Heart right ventricle (tissue), 16 donors: ENCODE results near the gene CCDC28B. TPM values are rescaled to one million over a fixed set of nuclear protein-coding genes. Genes with fewer than 3 reads are reported as not detected.

Experiments used
- ATAC-seq, 8 donors: fragments of 200-7000 bp; cut with Tn5 transposase; one replicate each; pipeline ENCODE4 v1.9.1; 2020; ENCODE audit warnings: mild to moderate bottlenecking in 8 of 8, moderate library complexity in 8 of 8, moderate number of reproducible peaks in 1 of 8
- DNase-seq, 2 donors: peaks; one replicate each; pipeline ENCODE4 v3.0.0-alpha.2; 2020
- H3K27ac ChIP-seq, 10 donors: fragments of 200-600 bp; sonication (generic) in 2 of 10; one replicate each; pipeline versions ENCODE4 v1.5.0 to v1.8.0; 2020 to 2022; ENCODE audit warnings: mild to moderate bottlenecking in 3 of 10
- H3K27me3 ChIP-seq, 7 donors: fragments of 200-600 bp; one replicate each; pipeline ENCODE4 v1.8.0; 2021 to 2022; ENCODE audit warnings: mild to moderate bottlenecking in 2 of 7
- H3K36me3 ChIP-seq, 9 donors: fragments of 200-600 bp; sonication (generic) in 1 of 9; one replicate each; pipeline versions ENCODE4 v1.5.0 to v1.8.0; 2020 to 2022; ENCODE audit warnings: mild to moderate bottlenecking in 2 of 9
- H3K4me1 ChIP-seq, 9 donors: fragments of 200-600 bp; sonication (generic) in 1 of 9; one replicate each; pipeline versions ENCODE4 v1.5.0 to v1.8.0; 2020 to 2022; ENCODE audit warnings: mild to moderate bottlenecking in 4 of 9
- H3K4me3 ChIP-seq, 10 donors: fragments of 200-600 bp; sonication (generic) in 2 of 10; one replicate each; pipeline versions ENCODE4 v1.5.0 to v1.8.0; 2020 to 2022; ENCODE audit warnings: mild to moderate bottlenecking in 7 of 10, moderate library complexity in 2 of 10
- H3K9me3 ChIP-seq, 11 donors: fragments of 200-600 bp in 10 of 11; sonication (generic) in 2 of 11; one replicate each; pipeline versions ENCODE4 v1.5.0 to v1.8.0; 2013 to 2022; ENCODE audit warnings: mild to moderate bottlenecking in 2 of 11, control low read depth in 1 of 11, moderate library complexity in 1 of 11
- CTCF ChIP-seq, 9 donors: fragments of 200-600 bp; sonication (generic) in 2 of 9; IDR thresholded peaks; one replicate each; pipeline versions ENCODE4 v1.5.0 to v1.8.0; 2021 to 2022; ENCODE audit warnings: antibody characterized with exemption in 9 of 9, mild to moderate bottlenecking in 5 of 9, moderate library complexity in 1 of 9
- WGBS, 2 donors: extraction: QIAGEN DNeasy Blood & Tissue Kit; methylation state at CpG; one replicate each; pipeline ENCODE4 v1.1.7; 2013; ENCODE audit warnings: inconsistent platforms in 1 of 2; 5-methylcytosine and 5-hydroxymethylcytosine counted together
- intact Hi-C, 10 donors: fragments of 100-400 bp; cut with DNase I; formaldehyde crosslinking; loops; one replicate each; pipeline versions ENCODE4 v1.11.1 to v1.14.2; 2022
- polyA plus RNA-seq, 2 donors: library from polyadenylated mRNA; stranded (reverse); fragments of 200-250 nt; gene quantifications; one replicate each; pipeline ENCODE4 v1.2.3, GENCODE V29; 2013
- total RNA-seq, 10 donors: library from RNA; stranded (reverse); fragmentation: NEBNext Ultra II Directional in 3 of 10; extraction: Animal tissue kit (Norgen Biotek cat#: 25700) in 3 of 10; gene quantifications; one replicate each; pipeline versions ENCODE4 v1.2.1 to v1.2.4, GENCODE V29; 2021 to 2023
- donor health status: Arrhythmogenic right ventricular cardiomyopathy.
- donor health status: ischemic (EF 13 %, LVEDD 7.1; RV severe dilation, severe dysfunction).
- donor health status: healthy with polysubstance abuse.
- donor health status: DM: no; HTN: yes; CAD: no.
- donor health status: DM: no; HTN: no; CAD: no.
- donor health status: ischemic (EF 25% LVEDD 6.9; RV normal size, moderate dysfunction).
- donor health status: ischemic (EF 25% LVEDD 5.7; RV mildly dilated, moderate dysfunction).
- donor health status: healthy.
- donor health status: DM: yes; HTN: yes; CAD: no.
- donor health status: Ischemic cardiomyopathy.
- donor health status: ischemic (EF 35%, LVEDD 5.7; RV mildly dilated, moderate dysfunction).
- donor health status: nonischemic (EF 11% LVEDD 7.7; RV severe dilation, severe dysfunction).
- donor health status: DM: yes; HTN: yes; CAD: no.
- donor health status: PGD.
- donor health status: ischemic (EF 29% LVEDD 5.4; RV normal size, mild dysfunction).
- donor health status: nonischemic (EF 23%, LVEDD 6.1; RV moderate dilation, normal function).

CCDC28B gene
- total and polyA plus RNA-seq, 12 donors = 11.8 to 42.7 (median 17.7) TPM

DNA sequence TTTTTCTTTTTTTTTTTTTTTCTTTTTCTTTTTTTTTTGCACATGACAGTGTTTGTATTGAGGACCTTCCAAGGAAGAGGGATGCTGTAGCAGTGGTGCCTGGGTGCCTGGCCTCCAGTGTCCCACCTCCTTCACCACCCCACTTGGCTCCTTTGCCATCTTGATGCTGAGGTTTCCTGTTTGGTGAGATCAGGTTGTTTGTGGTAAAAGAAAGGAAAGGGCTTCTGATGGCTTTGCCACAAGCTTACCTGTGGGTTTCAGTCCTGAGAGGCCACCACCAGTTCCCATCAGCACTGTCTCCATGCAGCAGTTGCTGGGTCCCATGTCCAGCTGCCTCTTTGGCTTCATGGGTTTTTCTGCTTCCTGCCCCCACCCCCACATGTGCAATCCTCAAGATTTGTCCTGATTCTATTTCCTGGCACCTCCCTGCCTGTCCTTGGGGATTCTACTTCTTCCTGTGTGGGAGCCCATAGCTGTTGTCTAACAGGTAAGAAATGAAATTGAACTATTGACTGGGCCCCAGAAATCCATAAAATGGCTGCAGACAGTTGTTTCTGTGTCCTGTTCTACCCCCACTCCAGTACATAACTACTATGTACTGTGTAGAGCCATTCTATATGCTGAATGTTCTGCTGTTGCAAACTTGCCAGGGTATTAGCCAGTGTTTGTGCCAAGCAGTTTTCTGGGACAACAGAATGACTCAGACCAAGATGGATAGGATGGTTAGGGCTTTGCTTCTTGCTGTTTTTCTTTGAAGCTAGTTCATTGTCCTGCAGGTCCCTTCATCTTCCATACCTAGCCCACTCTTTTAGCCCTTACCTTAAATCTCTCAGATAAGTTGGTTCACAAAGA, 4.2 kb upstream of the CCDC28B start:
- Histone ChIP-seq H3K4me3 (no peak overlapping the region), H3K36me3 (peaks cover 0 to 79% (median 57%) of the 10 kb centered on the region in 9 donors), H3K9me3 (no peaks in the 10 kb centered on the region), H3K4me1 (peaks cover 10 to 43% (median 28%) of the 10 kb centered on the region in 9 donors), H3K27me3 (no peaks in the 10 kb centered on the region), H3K27ac (peak overlapping the region in 3 of 10 donors; percentile 26 to 86 (median 30))
- no peak for TF ChIP-seq CTCF (IDR thresholded peaks at IDR 0.05)
- DNase-seq (no peak), ATAC-seq (no peak)
- intact Hi-C loops = no loop called here

DNA sequence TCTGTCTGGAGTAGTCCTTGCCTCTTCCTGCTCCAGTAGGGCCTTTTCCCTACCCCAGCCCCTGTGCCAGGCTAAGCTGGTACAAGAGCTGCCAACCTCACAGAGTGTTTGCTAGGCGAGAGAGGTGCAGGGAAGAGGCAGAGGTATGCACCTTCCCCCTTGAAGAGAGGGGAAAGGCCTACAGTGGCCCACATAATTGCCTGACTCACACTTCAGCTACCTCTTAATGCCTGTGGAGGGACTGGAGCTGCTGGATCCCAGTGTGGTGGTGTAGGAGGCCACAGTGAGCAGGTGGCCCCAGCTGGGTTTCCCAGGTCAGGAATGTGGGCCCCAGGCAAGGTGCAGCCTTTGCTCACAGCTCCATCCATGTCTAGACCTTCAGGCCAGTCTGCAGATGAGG, 3.3 kb upstream of the CCDC28B start:
- TF ChIP-seq CTCF (IDR thresholded peaks at IDR 0.05) = no peak

GRCh38 chr1:32197837-32198236, 2.6 kb upstream of the CCDC28B start:
- no peak overlapping the region for H3K4me3 ChIP-seq
- H3K27me3 ChIP-seq = no peaks in the 10 kb centered on the region
- no peaks in the 10 kb centered on the region for H3K9me3 ChIP-seq
- peaks cover 0 to 63% (median 42%) of the 10 kb centered on the region in 9 donors for H3K36me3 ChIP-seq
- H3K4me1 ChIP-seq = peaks cover 12 to 54% (median 38%) of the 10 kb centered on the region in 9 donors
- 72 to 75% methylated on average over 6 of the region's 6 CpGs for WGBS, 2 donors
- peak overlapping the region in 3 of 10 donors; percentile 1 to 86 (median 9) for H3K27ac ChIP-seq
- ATAC-seq (no peak), DNase-seq (no peak)
- TF ChIP-seq CTCF (IDR thresholded peaks at IDR 0.05) = no peak
- intact Hi-C loops = no loop called here

More for the DNA sequence above, 3.3 kb upstream of the CCDC28B start:
- no peak for DNase-seq
- Histone ChIP-seq H3K4me3 (no peak overlapping the region), H3K9me3 (no peaks in the 10 kb centered on the region), H3K27ac (peak overlapping the region in 4 of 10 donors; percentile 5 to 86 (median 28)), H3K27me3 (no peaks in the 10 kb centered on the region), H3K4me1 (peaks cover 12 to 52% (median 36%) of the 10 kb centered on the region in 9 donors), H3K36me3 (peaks cover 0 to 70% (median 48%) of the 10 kb centered on the region in 9 donors)
- intact Hi-C loops = no loop called here
- ATAC-seq = no peak
- 75 to 92% methylated on average over 1 of the region's 1 CpG for WGBS, 2 donors

DNA sequence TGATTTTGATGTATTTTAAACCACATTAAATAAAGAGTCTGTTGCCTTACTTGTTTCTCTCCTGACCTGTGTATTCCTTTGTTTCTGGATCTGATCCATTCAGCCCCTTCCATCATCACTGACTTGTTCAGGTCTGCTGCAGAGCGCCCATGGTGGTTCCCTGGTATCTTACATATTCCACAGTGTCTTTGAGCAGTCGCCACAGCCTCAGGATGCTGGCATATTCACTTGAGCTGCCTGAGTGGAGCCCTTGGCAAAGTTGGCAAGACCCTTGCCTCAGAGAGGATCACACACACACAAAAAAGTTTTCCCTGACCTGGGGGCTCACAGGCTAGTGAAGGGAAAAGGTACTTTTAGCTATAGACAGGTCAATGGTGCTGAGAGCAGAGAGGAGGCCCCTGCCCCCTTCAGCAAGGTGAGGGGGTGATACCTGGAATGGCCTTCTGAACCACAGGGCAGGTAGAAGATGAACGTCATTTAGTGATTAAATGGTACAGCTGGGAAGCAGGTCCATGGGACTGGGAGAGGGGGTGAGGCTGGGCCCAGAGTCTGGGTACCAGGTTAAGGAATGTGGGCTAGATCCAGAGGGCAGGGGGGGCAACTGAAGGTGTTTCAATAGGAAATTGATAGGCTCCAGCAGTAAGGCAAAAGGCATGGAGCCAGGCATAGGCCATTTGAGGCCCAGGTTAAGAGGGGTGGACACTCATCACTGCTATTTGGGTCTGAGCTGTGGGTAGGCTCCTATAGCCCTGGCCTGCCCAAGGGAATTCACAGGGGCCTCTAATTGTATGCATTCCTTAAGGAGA, 2.0 kb upstream of the CCDC28B start:
- 80 to 84% methylated on average over 3 of the region's 3 CpGs for WGBS, 2 donors
- H3K9me3 ChIP-seq = no peaks in the 10 kb centered on the region
- H3K36me3 ChIP-seq = peaks cover 0 to 57% (median 36%) of the 10 kb centered on the region in 9 donors
- H3K27me3 ChIP-seq = no peaks in the 10 kb centered on the region
- peaks cover 12 to 54% (median 38%) of the 10 kb centered on the region in 9 donors for H3K4me1 ChIP-seq
- ATAC-seq (no peak), DNase-seq (no peak)
- intact Hi-C loops = no loop called here
- no peak overlapping the region for H3K4me3 ChIP-seq
- peak overlapping the region in 4 of 10 donors; percentile 81 to 88 (median 86) for H3K27ac ChIP-seq
- no peak for TF ChIP-seq CTCF (IDR thresholded peaks at IDR 0.05)
